ENCODE results near the gene RAPSN. TPM values are rescaled to one million over a fixed set of nuclear protein-coding genes. Genes with fewer than 3 reads are reported as not detected.

RAPSN gene
- total and polyA plus RNA-seq, 2 donors (not counting 1 experiment from before 2014, with no cell fraction given) = 0.17 TPM; not detected in 1

DNA sequence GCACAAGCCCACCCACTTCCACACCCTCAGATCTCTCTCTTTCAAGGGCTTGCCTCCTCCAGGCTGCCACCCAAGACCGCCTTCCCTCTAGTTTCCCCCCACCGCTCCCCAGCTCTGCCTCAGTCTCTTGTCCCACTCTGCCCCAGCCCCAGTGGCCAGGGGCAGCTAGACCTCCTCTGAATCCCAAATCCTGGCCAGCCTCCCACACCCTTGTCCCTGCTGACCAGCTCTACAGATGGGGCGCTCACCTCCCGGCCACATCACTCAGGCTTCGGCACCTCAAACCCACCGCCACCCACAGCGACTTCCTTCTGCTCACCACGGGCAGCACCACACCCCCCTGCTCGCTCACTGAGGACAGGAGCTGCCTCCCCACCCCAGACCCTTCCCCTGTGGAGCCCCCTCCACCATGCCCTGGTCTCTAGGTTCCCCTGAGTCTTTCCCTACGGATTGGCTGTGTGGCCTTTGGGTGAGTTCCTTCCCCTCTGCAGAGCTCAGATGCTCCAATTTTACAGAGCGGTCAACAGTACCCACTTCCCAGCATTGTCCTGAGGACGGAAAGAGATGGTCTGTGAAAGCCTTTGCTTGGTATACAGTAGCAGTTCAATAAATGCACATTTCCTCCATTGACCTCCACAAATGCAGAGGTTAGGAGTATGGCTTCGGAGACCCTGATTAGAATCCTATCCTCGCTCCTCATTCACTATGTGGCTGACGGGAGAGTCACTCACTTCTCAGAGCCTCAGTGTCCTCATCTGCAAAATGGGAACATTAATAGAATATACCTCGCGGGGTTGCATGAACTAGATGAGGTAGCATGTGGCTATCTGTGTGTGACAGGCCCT is 59.1 kb downstream of the RAPSN start:
- Histone ChIP-seq H3K4me1 (ENCODE audit: control insufficient read depth, extremely low read depth, insufficient read depth, low read length) (peaks cover 8% of the 10 kb centered on the region), H3K36me3 (ENCODE audit: control insufficient read depth, insufficient read depth, low read length) (no peaks in the 10 kb centered on the region), H4K20me1 (ENCODE audit: control insufficient read depth, extremely low read depth, insufficient read depth, low read length) (no peaks in the 10 kb centered on the region), H3K9me3 (ENCODE audit: control insufficient read depth, insufficient read depth, low read depth, low read length) (no peaks in the 10 kb centered on the region), H3K9ac (ENCODE audit: insufficient read depth, low read length) (no peak overlapping the region), H3K4me3 (replicated peaks in 1 of 4; ENCODE audit: control extremely low read depth in 1 of 4, insufficient read depth in 1 of 4, low read depth in 3 of 4, low read length in 4 of 4) (no peak overlapping the region), H3K4me2 (ENCODE audit: extremely low read depth, insufficient read depth, low read length) (no peak overlapping the region), H3K27me3 (ENCODE audit: control insufficient read depth, insufficient read depth, low read length) (no peaks in the 10 kb centered on the region), H3K27ac (ENCODE audit: insufficient read depth, low read length) (no peak overlapping the region), H3K79me2 (ENCODE audit: control insufficient read depth, insufficient read depth, low read length) (no peaks in the 10 kb centered on the region), H2AFZ (ENCODE audit: low read length) (no peak overlapping the region)
- no peak for TF ChIP-seq EZH2 (IDR thresholded peaks at IDR 0.05; ENCODE audit: low read length, missing control alignments)
- TF ChIP-seq, protein P1, sequence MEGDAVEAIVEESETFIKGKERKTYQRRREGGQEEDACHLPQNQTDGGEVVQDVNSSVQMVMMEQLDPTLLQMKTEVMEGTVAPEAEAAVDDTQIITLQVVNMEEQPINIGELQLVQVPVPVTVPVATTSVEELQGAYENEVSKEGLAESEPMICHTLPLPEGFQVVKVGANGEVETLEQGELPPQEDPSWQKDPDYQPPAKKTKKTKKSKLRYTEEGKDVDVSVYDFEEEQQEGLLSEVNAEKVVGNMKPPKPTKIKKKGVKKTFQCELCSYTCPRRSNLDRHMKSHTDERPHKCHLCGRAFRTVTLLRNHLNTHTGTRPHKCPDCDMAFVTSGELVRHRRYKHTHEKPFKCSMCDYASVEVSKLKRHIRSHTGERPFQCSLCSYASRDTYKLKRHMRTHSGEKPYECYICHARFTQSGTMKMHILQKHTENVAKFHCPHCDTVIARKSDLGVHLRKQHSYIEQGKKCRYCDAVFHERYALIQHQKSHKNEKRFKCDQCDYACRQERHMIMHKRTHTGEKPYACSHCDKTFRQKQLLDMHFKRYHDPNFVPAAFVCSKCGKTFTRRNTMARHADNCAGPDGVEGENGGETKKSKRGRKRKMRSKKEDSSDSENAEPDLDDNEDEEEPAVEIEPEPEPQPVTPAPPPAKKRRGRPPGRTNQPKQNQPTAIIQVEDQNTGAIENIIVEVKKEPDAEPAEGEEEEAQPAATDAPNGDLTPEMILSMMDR (conservative IDR thresholded peaks at IDR 0.05 in 1 of 2, IDR thresholded peaks at IDR 0.05 in 1 of 2; ENCODE audit: low read depth in 1 of 2, low read length in 2 of 2) = no peak
- DNase-seq (ENCODE audit: low read depth in 2 of 2) = no peak

DNA sequence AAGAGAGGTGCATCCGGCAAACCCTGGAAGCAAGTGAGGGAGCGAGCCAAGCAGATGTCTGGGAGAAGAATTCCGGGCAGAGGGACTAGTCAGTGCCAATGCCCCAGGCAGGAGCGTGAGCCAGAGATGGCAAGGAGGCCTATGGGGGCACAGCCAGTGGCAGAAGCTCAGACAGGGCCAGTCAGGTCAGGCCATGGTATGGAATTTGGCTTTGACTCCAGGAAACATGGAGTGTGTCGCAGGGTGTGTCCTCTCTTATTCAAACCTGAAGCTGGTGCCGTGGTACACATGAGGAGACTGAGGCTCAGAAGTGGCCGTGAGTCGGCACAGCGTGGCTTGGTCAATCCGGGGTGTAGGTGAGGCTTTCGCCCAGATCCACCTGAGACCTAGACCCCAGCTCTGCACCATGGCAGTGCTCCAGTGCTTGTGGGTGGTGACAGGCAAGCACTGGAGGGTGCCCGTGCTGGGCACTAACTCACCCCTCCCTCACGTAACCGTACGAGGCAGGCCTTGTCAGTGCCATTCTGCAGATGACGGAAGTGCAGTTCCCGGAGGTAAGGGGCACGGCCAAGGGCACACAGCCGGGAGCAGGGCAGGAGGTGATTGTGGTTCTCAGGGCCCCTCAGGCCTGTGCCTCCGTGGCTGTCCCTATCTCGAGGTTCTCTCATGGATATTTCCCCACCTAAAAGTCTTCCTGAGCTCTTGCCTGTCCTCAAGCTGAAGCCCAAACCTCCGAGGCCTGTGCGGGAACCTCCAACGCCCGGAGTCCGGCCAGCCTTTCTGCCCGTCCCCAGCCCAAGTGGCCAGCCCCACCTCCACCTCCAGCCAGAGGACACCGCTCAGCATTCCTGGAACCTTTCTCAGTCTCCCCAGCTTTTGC is 60.0 kb downstream of the RAPSN start:
- no peaks in the 10 kb centered on the region for H3K79me2 ChIP-seq (ENCODE audit: control insufficient read depth, insufficient read depth, low read length)
- H3K4me2 ChIP-seq (ENCODE audit: extremely low read depth, insufficient read depth, low read length) = no peak overlapping the region
- no peak overlapping the region for H3K4me3 ChIP-seq (replicated peaks in 1 of 4; ENCODE audit: control extremely low read depth in 1 of 4, insufficient read depth in 1 of 4, low read depth in 3 of 4, low read length in 4 of 4)
- no peaks in the 10 kb centered on the region for H3K9me3 ChIP-seq (ENCODE audit: control insufficient read depth, insufficient read depth, low read depth, low read length)
- H2AFZ ChIP-seq (ENCODE audit: low read length) = no peak overlapping the region
- peaks cover 4% of the 10 kb centered on the region for H3K4me1 ChIP-seq (ENCODE audit: control insufficient read depth, extremely low read depth, insufficient read depth, low read length)
- TF ChIP-seq, protein P1 (conservative IDR thresholded peaks at IDR 0.05 in 1 of 2, IDR thresholded peaks at IDR 0.05 in 1 of 2; ENCODE audit: low read depth in 1 of 2, low read length in 2 of 2) = no peak
- TF ChIP-seq EZH2 (IDR thresholded peaks at IDR 0.05; ENCODE audit: low read length, missing control alignments) = no peak
- no peak for DNase-seq (ENCODE audit: low read depth in 2 of 2)
- no peak overlapping the region for H3K9ac ChIP-seq (ENCODE audit: insufficient read depth, low read length)
- H3K36me3 ChIP-seq (ENCODE audit: control insufficient read depth, insufficient read depth, low read length) = no peaks in the 10 kb centered on the region
- H3K27ac ChIP-seq (ENCODE audit: insufficient read depth, low read length) = no peak overlapping the region
- H4K20me1 ChIP-seq (ENCODE audit: control insufficient read depth, extremely low read depth, insufficient read depth, low read length) = no peaks in the 10 kb centered on the region
- H3K27me3 ChIP-seq (ENCODE audit: control insufficient read depth, insufficient read depth, low read length) = no peaks in the 10 kb centered on the region

Data from fibroblast of lung (primary cell).